GM21515 (cell line): ENCODE data around the gene BAK1.
A peak's percentile ranks its signal among the peaks of the same experiment; 100 is the strongest.

Source experiments
- ATAC-seq: cut with Tn5 transposase; IDR thresholded peaks from one replicate; pipeline ENCODE4 v1.9.1; 2021; ENCODE audit not compliant: unreplicated experiment

The BAK1 gene

GRCh38 chr6:33587529-33587928 is 7.5 kb upstream of the BAK1 start:
- ATAC-seq = no peak

- ATAC-seq = no peak
These were observed 6.1 kb upstream of the BAK1 start for GRCh38 chr6:33586108-33586640.

DNA sequence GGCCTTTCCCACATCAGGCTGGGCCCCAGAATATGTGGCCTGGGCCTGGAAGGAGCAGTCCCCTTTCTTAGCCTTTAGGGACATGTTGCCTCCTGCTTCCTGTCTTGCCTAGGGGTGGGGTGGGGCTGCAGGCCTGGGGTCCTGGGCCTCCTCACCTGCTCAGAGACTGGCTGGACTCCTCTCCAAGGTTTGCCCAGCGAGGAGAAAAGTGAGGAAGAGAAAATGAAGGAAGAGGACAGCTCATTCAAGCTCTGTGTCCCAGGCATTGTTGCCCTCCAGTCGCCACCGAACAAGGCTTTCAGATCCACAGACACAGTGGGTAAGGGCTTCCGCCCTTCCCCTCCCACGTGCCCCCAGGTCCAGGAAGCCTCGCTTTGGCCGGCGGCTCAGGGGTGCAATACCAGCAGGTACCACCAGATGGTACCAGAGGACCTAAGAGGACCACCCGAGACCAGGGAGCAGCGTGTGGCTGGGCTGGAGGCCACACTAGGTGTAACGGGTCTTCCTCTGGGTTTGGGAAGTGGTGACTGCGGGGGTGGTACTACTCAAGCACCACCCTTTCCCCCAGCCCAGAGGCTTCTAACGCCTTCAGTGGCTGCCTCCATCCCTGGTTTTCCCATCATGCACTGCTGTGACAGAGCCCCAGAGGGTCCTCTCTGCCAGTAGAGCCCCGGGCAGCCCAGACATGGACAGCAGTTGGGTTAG is 5.5 kb upstream of the BAK1 start:
- peak; percentile 45 for ATAC-seq

GRCh38 chr6:33584700-33585402 is 4.8 kb upstream of the BAK1 start:
- ATAC-seq = no peak

- no peak for ATAC-seq
These were observed 3.6 kb upstream of the BAK1 start for GRCh38 chr6:33583591-33584155.

- no peak for ATAC-seq
These were observed 1.1 kb upstream of the BAK1 start for GRCh38 chr6:33581186-33581585.

GRCh38 chr6:33578588-33579011 is 1.5 kb downstream of the BAK1 start:
- ATAC-seq = no peak

DNA sequence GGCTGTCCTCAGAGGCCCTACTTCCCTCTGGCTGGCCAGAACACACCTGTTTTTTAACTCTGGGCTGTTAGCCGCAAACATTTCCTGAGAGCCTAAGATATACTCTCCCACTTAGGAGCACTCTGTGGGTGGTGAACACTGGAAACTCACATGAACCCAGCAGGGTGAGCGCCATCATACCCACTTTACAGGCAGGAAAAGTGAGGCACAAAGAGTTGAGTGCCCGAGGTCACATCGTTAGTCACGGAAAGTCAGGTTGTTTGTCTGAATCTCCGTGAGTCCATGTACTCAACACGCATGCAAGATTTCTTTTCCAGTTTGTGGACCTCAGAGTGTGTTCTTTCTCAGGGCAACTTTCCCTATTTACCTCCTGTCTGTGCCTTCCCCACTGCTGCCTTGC is 1.9 kb downstream of the BAK1 start:
- no peak for ATAC-seq

DNA sequence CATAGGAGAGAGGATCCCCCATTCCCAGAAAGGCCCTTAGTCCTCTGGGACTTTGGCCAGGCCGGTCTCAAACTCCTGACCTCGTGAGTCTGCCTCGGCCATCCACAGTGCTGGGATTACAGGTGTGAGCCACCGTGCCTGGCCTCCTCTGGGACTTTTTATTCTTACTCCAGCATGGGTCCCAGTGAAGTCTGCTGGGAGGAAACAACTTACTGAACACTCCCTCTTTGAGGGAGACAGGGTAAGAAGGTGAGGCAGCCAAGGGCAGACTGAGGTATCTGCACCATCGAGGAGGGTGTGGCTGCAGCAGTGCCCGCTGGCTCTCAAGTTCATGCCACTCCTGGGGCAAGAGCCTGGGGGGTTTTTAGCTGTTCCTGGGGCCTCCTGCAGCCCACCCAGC is 2.4 kb downstream of the BAK1 start:
- no peak for ATAC-seq

- no peak for ATAC-seq
These were observed 3.0 kb downstream of the BAK1 start for GRCh38 chr6:33577106-33577535.

DNA sequence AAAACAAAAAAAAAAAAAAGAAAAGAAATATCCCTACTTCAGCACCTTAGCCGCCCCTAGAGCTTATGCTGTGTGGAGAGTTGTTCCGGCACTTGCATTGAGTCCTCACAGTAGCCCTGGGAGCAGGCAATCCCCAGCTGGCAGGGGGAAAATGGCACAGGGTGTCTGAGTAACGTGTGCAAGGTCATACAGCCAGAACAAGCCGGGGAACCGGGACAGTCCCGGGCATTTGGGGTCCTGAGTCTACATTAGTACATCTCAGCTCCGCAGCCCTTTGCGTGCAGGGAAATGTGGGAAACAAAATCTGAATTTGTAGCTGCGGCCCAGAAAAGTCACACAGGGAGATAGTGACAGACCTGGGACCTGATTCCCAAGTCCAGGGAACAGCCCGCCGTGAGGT is 3.4 kb downstream of the BAK1 start:
- ATAC-seq = no peak

- ATAC-seq = no peak
These were observed 4.9 kb downstream of the BAK1 start for GRCh38 chr6:33575211-33575610.

DNA sequence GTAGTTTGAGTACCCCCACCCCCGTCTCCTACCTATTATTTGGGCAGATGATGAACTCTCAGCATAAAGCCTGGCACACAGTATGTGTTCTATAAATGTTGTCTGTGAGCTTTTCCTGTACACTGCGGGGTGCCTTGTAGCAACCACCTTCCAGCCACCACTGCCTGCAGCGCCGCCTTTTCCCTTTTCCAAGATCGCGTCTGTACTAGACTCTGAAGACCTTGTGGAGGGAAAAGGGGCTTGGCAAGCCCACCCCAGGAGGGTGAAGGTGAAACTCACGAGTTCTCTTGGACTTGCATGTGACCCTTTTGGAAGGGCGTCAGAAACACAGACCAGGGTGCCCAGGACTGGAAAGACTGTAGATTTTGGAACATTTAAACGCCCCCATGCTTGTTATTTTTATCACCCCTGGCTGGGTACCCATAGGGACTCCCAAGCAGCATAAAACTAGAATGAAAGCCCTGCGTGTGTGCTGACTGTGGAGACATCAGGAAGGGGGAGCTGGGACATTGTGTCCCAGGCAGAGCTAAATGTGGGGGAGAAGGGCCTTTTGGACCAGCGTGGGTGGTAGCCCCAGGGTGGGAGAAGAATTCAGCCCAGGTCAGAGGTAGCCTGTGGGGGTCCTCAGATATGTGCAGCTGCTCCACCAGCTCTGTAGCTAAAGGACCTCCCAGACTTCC is 8.3 kb downstream of the BAK1 start:
- ATAC-seq = no peak

GRCh38 chr6:33570806-33571636 is 9.1 kb downstream of the BAK1 start:
- ATAC-seq = peak; percentile 76

DNA sequence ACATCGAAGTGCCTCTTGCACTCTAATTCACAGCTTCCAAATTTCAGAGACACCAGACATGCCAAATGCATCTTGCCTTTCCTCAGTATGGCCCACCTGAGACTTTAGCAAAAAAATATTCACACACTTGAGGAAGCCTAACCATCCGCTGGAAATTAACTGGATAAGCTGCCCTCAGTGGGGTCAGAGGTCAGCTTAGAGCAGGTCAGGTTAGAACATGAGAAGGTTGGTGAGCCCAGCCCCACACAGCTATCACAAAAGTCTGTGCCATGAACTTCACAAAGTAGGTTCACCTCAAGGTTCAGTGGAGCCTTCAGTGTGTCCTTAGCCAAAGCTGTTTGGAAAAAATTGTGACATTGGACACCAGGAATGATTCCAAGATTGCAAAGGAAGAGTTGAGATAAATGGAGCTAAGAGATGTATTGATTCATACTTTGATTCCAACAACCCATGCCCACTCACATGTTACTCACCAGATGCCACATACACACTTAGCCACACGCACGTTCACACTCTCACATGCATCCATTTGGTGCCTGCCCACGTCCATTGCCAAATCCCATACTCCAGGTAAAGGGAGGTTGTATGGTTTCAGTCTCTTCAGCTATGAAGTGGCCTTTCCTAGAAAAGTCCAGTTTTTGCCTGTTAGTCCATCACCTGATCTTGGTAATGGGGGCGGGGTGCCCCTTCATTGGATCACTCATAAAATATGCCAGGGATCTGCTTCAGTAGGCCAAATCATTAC is 11.1 kb downstream of the BAK1 start:
- no peak for ATAC-seq

GRCh38 chr6:33567836-33568235 is 12.2 kb downstream of the BAK1 start:
- ATAC-seq = no peak

DNA sequence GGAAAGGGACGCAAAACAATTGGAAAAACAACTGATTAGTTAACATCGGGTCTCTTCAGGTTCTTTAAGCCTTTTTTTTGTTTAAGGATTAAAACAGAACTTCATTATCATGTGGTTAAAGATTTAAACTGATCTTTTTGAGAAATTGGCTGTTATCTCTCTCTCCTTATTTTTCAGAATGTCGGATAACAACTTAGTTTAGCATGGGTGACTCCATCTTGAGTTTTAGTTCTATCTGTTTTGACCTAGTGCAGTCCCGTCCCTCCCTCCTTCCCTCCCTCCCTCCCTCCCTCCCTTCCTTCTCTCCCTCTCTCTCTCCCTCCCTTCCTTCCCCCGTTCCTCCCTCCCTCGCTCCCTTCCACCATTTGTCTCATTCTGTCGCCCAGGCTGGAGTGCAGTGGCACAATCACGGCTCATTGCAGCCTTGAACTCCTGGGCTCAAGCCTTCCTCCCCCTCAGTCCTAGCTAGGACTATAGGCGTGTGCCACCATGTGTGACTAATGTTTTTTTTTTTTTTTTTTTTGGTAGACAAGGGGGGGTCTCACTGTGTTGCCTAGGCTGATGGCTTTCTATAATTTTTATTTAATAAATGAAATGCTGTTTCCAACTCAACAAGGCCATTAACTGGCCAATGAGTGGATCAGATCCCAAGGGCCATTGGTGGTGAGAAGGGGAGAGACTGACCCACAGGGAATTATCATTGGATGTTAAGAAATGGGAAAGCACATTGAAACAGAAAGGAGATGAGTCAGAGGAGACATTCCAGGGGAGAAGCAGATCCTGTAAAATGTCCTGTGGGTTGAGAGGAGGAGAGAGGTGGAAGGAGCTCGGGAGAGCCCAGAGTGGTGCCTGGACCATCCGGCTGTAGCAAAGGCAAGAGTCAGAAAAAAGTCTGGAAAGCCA is 13.6 kb downstream of the BAK1 start:
- ATAC-seq = no peak

DNA sequence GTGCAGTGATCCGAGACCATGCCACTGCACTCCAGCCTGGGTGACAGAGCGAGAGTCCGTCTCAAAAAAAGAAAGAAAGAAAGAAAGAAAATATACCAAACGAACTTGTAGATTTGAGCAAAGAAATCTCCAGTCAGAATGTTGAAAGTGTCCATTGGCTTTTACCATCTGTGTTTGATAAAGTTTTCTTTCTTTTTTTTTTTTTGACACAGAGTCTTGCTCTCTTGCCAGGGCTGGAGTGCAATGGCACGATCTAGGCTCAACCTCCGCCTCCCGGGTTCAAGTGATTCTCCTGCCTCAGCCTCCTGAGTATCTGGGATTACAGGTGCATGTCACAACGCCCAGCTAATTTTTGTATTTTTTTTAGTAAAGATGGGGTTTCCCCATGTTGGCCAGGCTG is 21.3 kb downstream of the BAK1 start:
- ATAC-seq = no peak

- ATAC-seq = no peak
These were observed 22.7 kb downstream of the BAK1 start for GRCh38 chr6:33557376-33557775.
